GM12892 (cell line): ENCODE results near the gene PPP1R9A.

Experiments used
- DNase-seq: peaks from one replicate; pipeline ENCODE4 v3.0.0; 2011; ENCODE audit not compliant: insufficient read length
- FAIRE-seq: peaks from 2 replicates; lab custom pipeline; 2011; peaks lifted over from hg19 to GRCh38; lab: Jason Lieb, UNC
- POLR2A ChIP-seq: IDR thresholded peaks from 2 replicates; pipeline ENCODE4 v1.6.1; 2011; ENCODE audit warnings: low read depth, low read length, control low read depth
- POLR2AphosphoS5 ChIP-seq: IDR thresholded peaks from 2 replicates; pipeline ENCODE4 v1.6.1; 2011; ENCODE audit warnings: low read depth, low read length, control low read depth
- TAF1 ChIP-seq: IDR thresholded peaks from 2 replicates; pipeline ENCODE4 v1.6.1; 2011; ENCODE audit warnings: low read depth, mild to moderate bottlenecking, control low read depth, low read length, borderline replicate concordance

Gene PPP1R9A

DNA sequence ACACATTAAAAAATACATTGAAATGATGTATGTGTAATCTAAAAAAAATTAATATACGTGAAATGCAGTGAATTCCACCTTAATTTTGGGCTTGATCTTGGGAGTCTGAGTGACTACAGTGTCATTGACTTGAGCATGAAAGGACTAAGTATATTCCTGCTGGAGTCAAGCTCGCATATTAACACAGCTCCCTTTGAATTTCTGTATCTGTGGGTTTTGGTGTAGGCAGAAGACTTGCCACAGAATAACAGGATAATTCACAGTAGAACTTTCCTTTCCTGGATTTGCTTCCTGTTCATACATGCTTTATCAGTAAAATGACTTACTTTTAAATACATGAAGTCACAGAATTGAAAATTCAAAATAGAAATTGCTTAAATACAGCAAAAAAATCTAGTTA is 55.3 kb downstream of the PPP1R9A start:
- DNase-seq (no peak), FAIRE-seq (no peak)
- no peak for TF ChIP-seq POLR2A

DNA sequence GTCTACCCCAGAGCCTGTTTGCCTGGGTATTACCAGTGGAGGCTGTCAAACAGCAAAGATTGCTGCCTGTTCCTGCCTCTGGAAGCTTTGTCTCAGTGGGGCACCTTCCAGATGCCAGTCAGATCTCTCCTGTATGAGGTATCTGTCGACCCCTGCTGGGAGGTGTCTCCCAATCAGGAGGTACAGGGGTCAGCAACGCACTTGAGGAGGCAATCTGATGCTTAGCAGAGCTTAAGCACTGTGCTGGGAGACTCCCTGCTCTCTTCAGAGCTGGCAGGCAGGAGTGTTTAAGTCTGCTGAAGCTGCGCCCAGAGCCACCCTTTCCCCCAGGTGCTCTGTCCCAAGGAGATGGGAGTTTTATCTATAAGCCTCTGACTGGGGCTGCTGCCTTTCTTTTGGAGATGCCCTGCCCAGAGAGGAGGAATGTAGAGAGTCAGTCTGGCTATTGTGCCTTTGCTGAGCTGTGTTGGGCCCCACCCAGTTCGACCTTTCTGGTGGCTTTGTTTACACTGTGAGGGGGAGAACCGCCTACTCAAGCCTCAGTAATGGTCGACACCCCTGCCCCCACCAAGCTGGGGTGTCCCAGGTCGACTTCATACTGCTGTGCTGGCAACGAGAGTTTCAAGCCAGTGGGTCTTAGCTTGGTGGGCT is 62.2 kb downstream of the PPP1R9A start:
- DNase-seq (no peak), FAIRE-seq (no peak)
- no peak for TF ChIP-seq POLR2AphosphoS5
- TF ChIP-seq POLR2A = no peak
- TF ChIP-seq TAF1 = no peak

DNA sequence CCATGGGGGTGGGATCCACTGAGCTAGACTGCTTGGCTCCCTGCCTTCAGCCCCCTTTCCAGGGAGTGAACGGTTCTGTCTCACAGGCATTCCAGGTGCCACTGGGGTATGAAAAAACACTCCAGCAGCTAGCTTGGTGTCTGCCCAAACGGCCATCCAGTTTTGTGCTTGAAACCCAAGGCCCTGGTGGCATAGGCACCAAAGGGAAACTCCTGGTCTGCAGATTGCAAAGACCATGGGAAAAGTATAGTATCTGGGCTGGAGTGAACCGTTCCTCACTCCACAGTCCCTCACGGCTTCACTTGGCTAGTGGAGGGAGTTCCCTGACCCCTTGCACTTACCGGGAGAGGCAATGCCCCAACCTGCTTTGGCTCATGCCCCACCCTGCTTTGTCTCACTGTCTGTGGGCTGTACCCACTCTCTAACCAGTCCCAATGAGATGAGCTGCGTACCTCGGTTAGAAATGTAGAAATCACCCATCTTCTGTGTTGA is 62.7 kb downstream of the PPP1R9A start:
- FAIRE-seq (no peak), DNase-seq (no peak)
- TF ChIP-seq POLR2AphosphoS5 (no peak), POLR2A (no peak)

DNA sequence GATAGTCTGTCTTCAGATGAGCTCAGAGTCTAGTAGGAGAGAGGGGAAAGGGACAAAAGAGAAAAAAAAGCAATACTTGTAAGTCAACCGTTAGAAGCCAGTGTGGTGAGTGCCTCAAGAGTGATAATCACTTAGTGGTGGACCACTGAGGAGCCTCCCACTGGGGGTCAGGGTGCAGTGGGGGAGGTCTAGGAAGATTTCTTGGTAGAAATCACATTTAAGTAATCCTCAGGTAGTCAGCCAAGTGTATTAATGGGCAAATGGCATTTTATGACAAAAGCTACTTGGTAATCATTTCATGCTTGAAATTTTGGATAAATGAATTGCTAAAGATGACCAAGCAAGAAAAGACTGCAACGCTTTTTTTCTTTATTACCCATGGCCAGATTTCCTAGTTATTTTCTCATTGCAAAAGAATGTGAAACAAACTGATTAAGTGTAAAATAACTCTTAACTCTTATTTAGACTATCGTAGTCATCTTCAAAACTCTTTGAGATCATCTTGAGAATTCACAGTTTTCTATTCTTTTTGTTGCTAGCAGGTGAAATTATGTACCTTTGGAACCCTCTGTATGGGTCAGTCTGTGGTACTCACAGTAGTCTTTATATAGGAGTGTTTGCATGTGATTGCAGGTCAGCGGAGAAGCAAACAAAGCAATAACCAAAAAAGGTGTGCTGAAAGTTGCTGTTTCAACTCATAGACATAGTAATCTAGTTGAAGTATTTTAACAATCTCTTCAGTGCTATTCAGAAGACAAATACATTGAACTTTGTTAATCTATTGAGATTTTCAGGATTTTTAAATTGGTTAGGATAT is 63.9 kb downstream of the PPP1R9A start:
- TF ChIP-seq POLR2A (no peak), TAF1 (no peak), POLR2AphosphoS5 (no peak)
- FAIRE-seq = no peak
- no peak for DNase-seq

- FAIRE-seq = no peak
- TF ChIP-seq POLR2AphosphoS5 = no peak
- no peak for TF ChIP-seq TAF1
- no peak for TF ChIP-seq POLR2A
- no peak for DNase-seq
Measured at GRCh38 chr7:94972296-94972695, 64.9 kb downstream of the PPP1R9A start.

DNA sequence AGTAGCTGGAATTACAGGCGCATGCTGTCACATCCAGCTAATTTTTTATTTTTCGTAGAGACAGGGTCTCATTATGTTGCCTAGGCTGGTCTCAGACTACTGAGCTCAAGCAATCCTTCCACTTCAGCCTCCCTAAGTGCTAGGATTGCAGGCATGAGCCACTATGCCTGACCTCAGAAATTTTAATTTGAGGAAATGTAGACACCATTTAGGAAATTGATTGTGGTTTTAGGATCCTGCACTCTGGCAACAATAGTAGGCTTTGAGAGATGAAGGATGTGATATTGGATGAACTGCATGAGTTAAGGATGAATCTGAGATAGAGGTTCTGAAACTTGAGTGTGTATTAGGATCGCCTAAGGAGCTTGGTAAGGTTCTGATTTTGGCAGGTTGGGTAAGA is 66.5 kb downstream of the PPP1R9A start:
- DNase-seq (no peak), FAIRE-seq (no peak)
- no peak for TF ChIP-seq POLR2A
- TF ChIP-seq POLR2AphosphoS5 = no peak
- TF ChIP-seq TAF1 = no peak

- TF ChIP-seq POLR2AphosphoS5 (no peak), POLR2A (no peak), TAF1 (no peak)
- no peak for FAIRE-seq
- DNase-seq = no peak
Measured at GRCh38 chr7:94974423-94974822, 67.0 kb downstream of the PPP1R9A start.

- FAIRE-seq (no peak), DNase-seq (no peak)
- TF ChIP-seq TAF1 (no peak), POLR2A (no peak), POLR2AphosphoS5 (no peak)
Measured at GRCh38 chr7:94975336-94975735, 67.9 kb downstream of the PPP1R9A start.

GRCh38 chr7:94980418-94981142 is 73.2 kb downstream of the PPP1R9A start:
- FAIRE-seq = no peak
- TF ChIP-seq POLR2A = no peak
- no peak for TF ChIP-seq TAF1
- no peak for TF ChIP-seq POLR2AphosphoS5
- no peak for DNase-seq

GRCh38 chr7:94995921-94996320 is 88.5 kb downstream of the PPP1R9A start:
- TF ChIP-seq TAF1 (no peak), POLR2A (no peak), POLR2AphosphoS5 (no peak)

DNA sequence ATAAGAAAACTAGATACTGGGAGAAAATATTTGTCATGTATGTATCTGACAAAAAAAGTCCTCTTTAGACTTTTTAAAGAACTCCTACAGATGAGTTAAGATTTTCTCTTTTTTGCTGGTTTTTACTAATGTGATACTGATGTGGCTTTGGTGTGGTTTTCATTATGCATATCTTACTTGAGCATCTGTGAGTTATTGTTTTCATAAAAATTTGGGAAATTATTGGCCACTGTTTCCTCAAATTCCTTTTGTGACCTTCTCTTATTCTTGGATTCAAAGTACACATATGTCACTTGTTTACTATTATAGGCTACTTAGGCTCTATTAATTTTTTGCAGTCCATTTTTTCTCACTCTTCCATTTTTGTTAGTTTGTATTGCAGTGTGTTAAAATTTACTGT is 89.0 kb downstream of the PPP1R9A start:
- no peak for FAIRE-seq
- TF ChIP-seq POLR2AphosphoS5 (no peak), POLR2A (no peak), TAF1 (no peak)
- DNase-seq = no peak

More at GRCh38 chr7:94995921-94996320, 88.5 kb downstream of the PPP1R9A start:
- no peak for FAIRE-seq
- DNase-seq = no peak
